Activated CD8-positive, alpha-beta T cell treated with anti-CD3 and anti-CD28 coated beads, Interleukin-2, amount 10 ng/mL, durations not matched to agents 7 days and 5 days (primary cell): ENCODE data around the gene LY9. TPM values are rescaled to one million over a fixed set of nuclear protein-coding genes. Genes with fewer than 3 reads are reported as not detected.
"Not testable (repeated sequence)": the region's sequence is repeated elsewhere in the genome, so short reads cannot be mapped to it uniquely, and the experiment has no call there.

Experiments used
- ATAC-seq: fragments of 150-1000 bp; cut with Tn5 transposase; one replicate; pipeline ENCODE4 v1.10.0; 2021; ENCODE audit warnings: moderate library complexity
- CTCF ChIA-PET: fragments of 350-600 bp; sonication (Branson Sonifier 250); formaldehyde crosslinking; loops from one replicate; lab custom pipeline; 2021; ENCODE audit warnings: antibody characterized with exemption; lab: Charles Lee
- POLR2A ChIA-PET: fragments of 350-600 bp; sonication (Branson Sonifier 250); formaldehyde crosslinking; loops from one replicate; lab custom pipeline; 2021; ENCODE audit warnings: antibody characterized with exemption; lab: Charles Lee
- DNase-seq: peaks from one replicate; pipeline ENCODE4 v3.0.0-alpha.2; 2020
- H3K27ac Mint-ChIP-seq: one replicate; pipeline ENCODE4 v1.8.0; 2021; ENCODE audit warnings: mild to moderate bottlenecking, mixed read lengths
- H3K27me3 Mint-ChIP-seq: one replicate; pipeline ENCODE4 v1.8.0; 2021; ENCODE audit warnings: low read depth, mixed read lengths
- H3K36me3 Mint-ChIP-seq: one replicate; pipeline ENCODE4 v1.8.0; 2021; ENCODE audit warnings: low read depth, mixed read lengths
- H3K4me1 Mint-ChIP-seq: one replicate; pipeline ENCODE4 v1.8.0; 2021; ENCODE audit warnings: low read depth, mixed read lengths
- H3K4me3 Mint-ChIP-seq: one replicate; pipeline ENCODE4 v1.8.0; 2021; ENCODE audit warnings: mild to moderate bottlenecking, mixed read lengths
- H3K9me3 Mint-ChIP-seq: one replicate; pipeline ENCODE4 v1.8.0; 2022; ENCODE audit warnings: mixed read lengths; ENCODE audit not compliant: insufficient read depth
- total RNA-seq, 2 experiments: library from RNA; stranded (reverse); gene quantifications; one replicate each; pipeline ENCODE4 v1.2.3, GENCODE V29; 2021

Gene LY9
- total RNA-seq, 2 experiments from 2014 or later = 24.7 to 24.9 TPM

DNA sequence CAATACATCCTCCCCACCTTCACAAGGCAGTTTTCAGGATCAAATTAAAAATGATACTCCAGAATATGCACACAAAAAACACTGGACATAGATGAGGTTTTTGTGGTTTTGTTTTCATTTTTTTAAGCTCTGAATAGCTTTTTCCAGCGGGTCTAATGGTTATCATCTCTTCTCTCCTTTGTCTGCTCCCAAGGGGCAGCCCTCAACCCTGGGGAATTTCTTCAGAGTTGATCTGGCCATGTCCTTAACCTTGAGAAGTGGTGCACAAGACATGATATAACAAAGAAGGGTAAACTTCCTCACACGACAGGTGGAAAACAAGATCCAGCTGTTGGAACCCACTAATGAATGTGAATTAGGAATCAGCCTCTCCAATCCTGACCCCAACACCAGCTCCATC lies 68.2 kb downstream of the LY9 start:
- CTCF ChIA-PET = interaction anchor here (1.1 to 7.3 kb wide), 9 partner anchors 10 to 149 kb away, joined by 3 to 93 read pairs (median 6); partner anchors contain the start of genes ITLN2 and LY9
- Mint-ChIP-seq H3K4me1 (peaks cover 52% of the 10 kb centered on the region), H3K27me3 (no peaks in the 10 kb centered on the region), H3K9me3 (no peaks in the 10 kb centered on the region), H3K4me3 (no peak overlapping the region), H3K27ac (no peak overlapping the region), H3K36me3 (peaks cover 5% of the 10 kb centered on the region)
- POLR2A ChIA-PET = interaction anchor here (2.6 kb wide), 1 partner anchor 27 kb away, joined by 20 read pairs; no protein-coding TSS in a partner anchor
- no peak for DNase-seq
- ATAC-seq = no peak

DNA sequence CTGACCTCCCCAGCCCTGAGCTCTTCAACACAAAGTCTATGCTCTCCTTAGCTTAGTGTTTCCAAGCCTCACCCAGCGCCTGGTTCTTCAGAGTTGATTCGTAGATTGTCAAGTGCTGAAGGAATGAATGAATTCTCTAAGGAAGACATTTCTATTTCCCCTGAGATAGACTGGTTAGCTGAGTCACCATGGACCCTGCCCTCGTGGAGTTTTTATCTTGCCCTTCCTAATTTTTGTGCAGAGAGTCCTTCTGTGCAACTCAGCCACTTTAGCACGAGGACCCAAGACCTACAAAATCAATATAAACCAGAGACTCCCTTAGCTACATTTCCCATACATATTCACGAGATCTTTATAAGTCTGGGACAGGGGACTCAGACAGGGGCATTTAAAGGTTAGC lies 69.4 kb downstream of the LY9 start:
- Mint-ChIP-seq H3K27ac (no peak overlapping the region), H3K27me3 (no peaks in the 10 kb centered on the region), H3K4me1 (peaks cover 50% of the 10 kb centered on the region), H3K36me3 (peaks cover 3% of the 10 kb centered on the region), H3K9me3 (no peaks in the 10 kb centered on the region), H3K4me3 (no peak overlapping the region)
- CTCF ChIA-PET = interaction anchor here (1.2 to 7.3 kb wide), 8 partner anchors 8 to 140 kb away, joined by 3 to 93 read pairs (median 8); partner anchors contain the start of gene ITLN2
- DNase-seq = no peak
- POLR2A ChIA-PET = no interaction called here
- ATAC-seq = no peak

DNA sequence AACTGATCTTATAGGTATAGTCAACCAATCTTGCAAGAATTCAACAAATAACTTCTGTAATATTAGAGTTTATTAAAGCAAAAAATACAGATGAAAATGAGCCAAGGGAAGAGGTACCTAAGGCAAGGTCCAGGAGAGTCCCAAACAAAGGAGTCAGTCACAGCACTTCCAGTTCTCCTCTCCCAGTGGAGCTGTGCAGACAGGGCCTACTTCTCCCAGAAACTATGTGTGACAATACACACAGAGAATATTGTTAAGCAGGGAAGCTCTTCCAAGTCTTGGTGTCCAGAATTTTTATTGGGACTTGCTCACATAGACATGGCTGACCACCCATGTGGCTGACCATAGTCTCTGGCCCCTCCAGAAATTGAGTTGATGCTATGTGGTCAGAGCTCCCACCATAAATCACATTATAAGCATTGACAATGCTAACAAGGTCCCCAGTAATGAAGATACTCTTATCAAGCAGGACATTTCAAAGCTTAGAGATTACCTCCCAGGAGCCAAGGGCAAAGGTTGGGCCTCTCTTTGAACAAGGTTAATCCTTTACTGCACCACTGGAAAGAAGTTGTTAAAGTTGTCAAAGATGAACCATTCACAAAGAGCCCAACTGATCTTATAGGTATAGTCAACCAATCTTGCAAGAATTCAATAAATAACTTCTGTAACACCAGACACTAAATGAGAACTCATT lies 70.2 kb downstream of the LY9 start:
- POLR2A ChIA-PET = no interaction called here
- Mint-ChIP-seq H3K9me3 (no peaks in the 10 kb centered on the region), H3K4me3 (no peak overlapping the region), H3K27ac (no peak overlapping the region), H3K36me3 (peaks cover 2% of the 10 kb centered on the region), H3K27me3 (no peaks in the 10 kb centered on the region), H3K4me1 (peaks cover 41% of the 10 kb centered on the region)
- ATAC-seq (no peak), DNase-seq (no peak)
- CTCF ChIA-PET = interaction anchor here (1.3 to 7.3 kb wide), 6 partner anchors 10 to 141 kb away, joined by 3 to 93 read pairs (median 9); partner anchors contain the start of gene ITLN2

DNA sequence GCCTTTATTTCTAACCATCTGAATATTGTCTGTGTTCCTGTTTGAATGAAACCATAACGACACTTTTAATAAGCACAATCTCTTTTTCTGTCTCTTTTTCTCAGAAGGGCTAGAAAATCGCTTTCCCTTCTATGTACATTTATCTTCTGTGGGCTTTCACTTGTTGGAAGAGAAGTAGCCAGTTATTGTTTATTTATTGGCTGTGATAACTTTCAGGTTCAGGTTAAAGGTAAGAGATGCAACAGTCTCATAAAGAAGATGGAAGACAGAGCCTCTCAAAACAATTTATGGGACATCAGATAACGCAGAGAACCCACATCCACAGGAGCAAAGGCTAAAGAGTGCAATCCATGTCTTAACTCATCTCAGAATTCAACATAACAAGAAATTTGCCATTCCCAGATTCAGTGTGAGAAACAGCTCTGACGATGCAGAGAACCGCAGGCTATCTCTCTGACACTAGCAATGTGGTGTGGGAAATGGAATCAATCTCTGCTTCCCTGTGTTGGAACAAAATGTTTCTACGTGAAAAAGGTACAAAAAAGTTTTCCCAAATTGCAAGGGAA lies 70.8 kb downstream of the LY9 start:
- peaks cover 37% of the 10 kb centered on the region for H3K4me1 Mint-ChIP-seq
- H3K27me3 Mint-ChIP-seq = no peaks in the 10 kb centered on the region
- no peak overlapping the region for H3K4me3 Mint-ChIP-seq
- DNase-seq = no peak
- ChIA-PET CTCF (interaction anchor here (1.9 to 7.3 kb wide), 4 partner anchors 10 to 87 kb away, joined by 7 to 93 read pairs (median 14); partner anchors contain the start of gene ITLN2), POLR2A (no interaction called here)
- no peaks in the 10 kb centered on the region for H3K9me3 Mint-ChIP-seq
- no peak for ATAC-seq
- H3K36me3 Mint-ChIP-seq = peaks cover 2% of the 10 kb centered on the region
- no peak overlapping the region for H3K27ac Mint-ChIP-seq

DNA sequence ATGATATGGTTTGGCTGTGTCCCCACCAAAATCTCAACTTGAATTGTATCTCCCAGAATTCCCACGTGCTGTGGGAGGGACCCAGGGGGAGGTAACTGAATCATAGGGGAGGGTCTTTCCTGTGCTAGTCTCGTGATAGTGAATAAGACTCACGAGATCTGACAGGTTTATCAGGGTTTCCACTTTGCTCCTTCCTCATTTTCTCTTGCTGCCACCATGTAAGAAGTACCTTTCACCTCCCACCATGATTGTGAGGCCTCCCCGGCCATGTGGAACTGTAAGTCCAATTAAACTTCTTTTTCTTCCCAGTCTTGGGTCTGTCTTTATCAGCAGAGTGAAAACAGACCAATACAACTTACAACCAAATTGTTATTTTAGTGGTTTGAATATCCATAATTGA lies 71.7 kb downstream of the LY9 start:
- H3K9me3 Mint-ChIP-seq, ATAC-seq, H3K27ac Mint-ChIP-seq, DNase-seq, H3K27me3 Mint-ChIP-seq, H3K4me3 Mint-ChIP-seq, POLR2A ChIA-PET, H3K36me3 Mint-ChIP-seq: not testable (repeated sequence)
- peaks cover 29% of the 10 kb centered on the region for H3K4me1 Mint-ChIP-seq
- CTCF ChIA-PET = interaction anchor here (1.2 kb wide), 1 partner anchor 33 kb away, joined by 4 read pairs; no protein-coding TSS in a partner anchor

DNA sequence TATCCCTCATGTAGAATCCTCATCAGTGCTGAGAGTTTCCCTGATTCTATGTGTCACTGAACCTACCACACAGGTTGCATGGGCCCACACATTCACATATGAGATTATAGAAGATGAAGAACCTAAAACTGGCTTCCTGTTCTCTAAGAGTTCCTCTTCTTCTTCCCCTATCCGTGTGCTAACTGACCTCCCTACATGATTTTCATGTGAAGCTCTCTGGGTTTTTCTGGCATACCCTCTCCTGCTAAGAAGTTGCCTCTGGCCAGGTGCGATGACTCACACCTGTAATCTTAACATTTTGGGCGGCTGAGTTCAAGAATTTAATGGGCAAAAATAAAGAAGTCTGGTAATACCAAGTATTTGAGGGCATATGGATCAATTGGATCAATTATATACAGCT lies 72.2 kb downstream of the LY9 start:
- Mint-ChIP-seq H3K9me3 (no peaks in the 10 kb centered on the region), H3K27me3 (no peaks in the 10 kb centered on the region), H3K27ac (no peak overlapping the region), H3K4me3 (no peak overlapping the region), H3K4me1 (peaks cover 24% of the 10 kb centered on the region), H3K36me3 (peaks cover 2% of the 10 kb centered on the region)
- CTCF ChIA-PET = interaction anchor here (0.6 to 1.7 kb wide), 3 partner anchors 9 to 33 kb away, joined by 3 to 5 read pairs (median 4); no protein-coding TSS in a partner anchor
- POLR2A ChIA-PET = no interaction called here
- ATAC-seq (no peak), DNase-seq (no peak)

DNA sequence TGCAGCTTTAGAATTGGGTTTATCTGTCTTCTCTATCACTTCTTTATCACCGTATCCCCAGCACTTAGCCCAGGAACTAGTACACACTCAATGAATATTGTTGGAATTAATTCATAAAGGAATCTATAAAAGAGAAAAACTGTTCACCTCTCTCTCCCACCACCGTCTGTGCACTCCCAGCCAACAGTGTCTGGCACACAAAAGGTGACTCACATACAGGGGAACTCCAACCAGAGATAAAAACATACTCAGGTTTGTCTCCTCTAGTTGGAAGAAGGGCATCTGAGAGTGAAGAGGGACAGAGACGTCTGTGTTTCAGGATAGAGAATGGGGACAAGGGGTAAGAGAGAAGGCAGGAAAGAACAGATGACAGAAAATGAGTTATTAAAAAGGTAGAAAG lies 79.0 kb downstream of the LY9 start:
- H3K9me3 Mint-ChIP-seq = no peaks in the 10 kb centered on the region
- no peaks in the 10 kb centered on the region for H3K36me3 Mint-ChIP-seq
- DNase-seq (no peak), ATAC-seq (no peak)
- peaks cover 29% of the 10 kb centered on the region for H3K4me1 Mint-ChIP-seq
- no peak overlapping the region for H3K27ac Mint-ChIP-seq
- ChIA-PET POLR2A (interaction anchor here (1.5 kb wide), 1 partner anchor 12 kb away, joined by 6 read pairs; the partner anchor contains the start of gene CD244), CTCF (interaction anchor here (0.7 to 1.9 kb wide), 7 partner anchors 14 to 116 kb away, joined by 3 to 7 read pairs (median 3); partner anchors contain the start of gene ITLN2)
- no peak overlapping the region for H3K4me3 Mint-ChIP-seq
- H3K27me3 Mint-ChIP-seq = peaks cover 2% of the 10 kb centered on the region

DNA sequence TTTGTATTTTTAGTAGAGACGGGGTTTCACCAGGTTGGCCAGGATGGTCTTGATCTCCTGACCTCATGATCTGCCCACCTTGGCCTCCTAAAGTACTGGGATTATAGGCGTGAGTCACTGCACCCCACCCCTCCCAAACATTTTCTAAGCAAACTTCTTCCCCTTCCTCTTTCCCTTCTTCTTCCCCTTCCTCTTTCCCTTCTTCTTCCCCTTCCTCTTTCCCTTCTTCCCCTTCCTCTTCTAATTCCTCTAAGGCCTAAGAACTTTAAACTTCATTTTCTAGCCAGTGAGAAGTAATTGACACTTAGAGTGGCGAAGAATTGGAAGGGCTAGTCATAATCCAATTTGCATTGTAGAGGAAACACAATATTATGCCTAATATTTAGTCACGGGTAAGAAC lies 79.6 kb downstream of the LY9 start:
- POLR2A ChIA-PET, H3K4me3 Mint-ChIP-seq, H3K27me3 Mint-ChIP-seq, DNase-seq, H3K9me3 Mint-ChIP-seq, H3K27ac Mint-ChIP-seq, H3K36me3 Mint-ChIP-seq, ATAC-seq: not testable (repeated sequence)
- CTCF ChIA-PET = interaction anchor here (1.7 kb wide), 1 partner anchor 41 kb away, joined by 6 read pairs; no protein-coding TSS in a partner anchor
- peaks cover 29% of the 10 kb centered on the region for H3K4me1 Mint-ChIP-seq

DNA sequence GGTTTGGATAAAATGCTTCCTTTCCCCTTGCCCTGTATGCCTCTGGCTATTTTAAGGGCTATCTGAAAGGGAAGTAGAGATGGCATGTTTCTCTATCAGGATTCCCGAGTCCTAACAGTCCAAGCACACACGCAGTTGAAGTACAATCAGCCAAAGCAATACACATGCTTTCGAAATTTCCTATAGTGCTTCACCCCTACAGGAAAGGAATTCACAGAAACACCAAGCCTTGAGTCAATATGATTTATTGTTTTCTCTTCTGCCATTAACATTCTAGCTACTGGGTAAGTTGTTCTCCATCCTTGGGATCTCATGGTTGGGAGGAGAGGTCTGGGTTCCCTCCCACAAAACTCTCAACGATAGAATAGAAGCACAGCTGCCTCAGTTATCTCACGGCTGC lies 80.3 kb downstream of the LY9 start:
- no peak for ATAC-seq
- POLR2A ChIA-PET = no interaction called here

DNA sequence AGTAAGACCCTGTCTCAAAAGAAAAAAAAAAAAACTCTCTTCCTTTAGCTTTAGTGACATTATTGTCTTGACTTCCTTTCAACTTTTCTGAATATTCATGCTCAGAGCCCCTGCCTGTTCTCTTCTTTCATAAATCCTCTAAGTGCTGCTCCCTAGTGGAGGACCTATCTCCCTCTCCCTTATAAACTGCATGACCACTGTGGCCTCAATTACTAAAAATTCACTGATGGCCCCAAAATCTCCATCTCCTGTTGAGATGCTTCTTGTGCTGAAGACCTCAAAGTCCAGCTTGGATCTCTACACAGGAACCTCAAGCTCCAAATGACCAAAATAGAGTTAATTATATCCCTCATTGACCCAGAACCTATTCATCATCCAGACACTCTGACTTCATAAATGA lies 81.2 kb downstream of the LY9 start:
- CTCF ChIA-PET = interaction anchor here (0.7 to 11.4 kb wide), 40 partner anchors 9 to 209 kb away, joined by 3 to 189 read pairs (median 4); partner anchors contain the start of genes CD244, ITLN2, LY9 and SLAMF7
- ATAC-seq = peak; percentile 90
- H3K4me3 Mint-ChIP-seq = no peak overlapping the region
- no peaks in the 10 kb centered on the region for H3K36me3 Mint-ChIP-seq
- DNase-seq = peak; percentile 52
- no peaks in the 10 kb centered on the region for H3K9me3 Mint-ChIP-seq
- peak overlapping the region; percentile 59 for H3K27ac Mint-ChIP-seq
- H3K4me1 Mint-ChIP-seq = peaks cover 29% of the 10 kb centered on the region
- H3K27me3 Mint-ChIP-seq = peaks cover 2% of the 10 kb centered on the region
- POLR2A ChIA-PET = interaction anchor here (1.2 kb wide), 1 partner anchor 40 kb away, joined by 5 read pairs; no protein-coding TSS in a partner anchor

More for the DNA sequence above, 80.3 kb downstream of the LY9 start:
- CTCF ChIA-PET = interaction anchor here (0.8 to 11.4 kb wide), 18 partner anchors 11 to 153 kb away, joined by 3 to 189 read pairs (median 8); partner anchors contain the start of genes CD244 and ITLN2
- peaks cover 2% of the 10 kb centered on the region for H3K27me3 Mint-ChIP-seq
- H3K9me3 Mint-ChIP-seq = no peaks in the 10 kb centered on the region
- H3K36me3 Mint-ChIP-seq = no peaks in the 10 kb centered on the region
- H3K4me3 Mint-ChIP-seq = no peak overlapping the region
- H3K4me1 Mint-ChIP-seq = peaks cover 29% of the 10 kb centered on the region
- peak overlapping the region; percentile 16 for H3K27ac Mint-ChIP-seq
- no peak for DNase-seq
